Measurements from ENCODE around the gene LCNL1.
A peak's percentile ranks its signal among the peaks of the same experiment; 100 is the strongest.
"Not testable (repeated sequence)": the region's sequence is repeated elsewhere in the genome, so short reads cannot be mapped to it uniquely, and the experiment has no call there.

LCNL1 gene

GRCh38 chr9:136994180-136994887, 11.5 kb downstream of the LCNL1 start:
- no peak for DNase-seq (ENCODE audit: low read depth)

DNA sequence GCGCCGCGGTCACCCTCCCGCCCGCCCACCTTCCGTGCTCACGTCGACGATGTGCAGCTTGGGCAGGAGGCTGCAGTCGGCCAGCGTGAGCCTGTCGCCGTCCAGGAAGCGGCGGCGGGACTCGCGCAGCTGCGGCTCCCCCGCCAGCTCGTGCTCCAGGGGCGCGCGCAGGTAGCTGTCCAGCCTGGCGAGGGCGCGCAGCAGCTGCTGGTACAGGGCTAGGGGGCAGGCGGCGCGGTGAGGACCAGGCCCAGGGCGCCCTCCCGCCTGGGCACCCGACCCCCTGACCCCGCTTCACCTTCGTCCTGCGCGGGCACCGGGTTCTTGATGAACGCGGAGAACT, 12.1 kb downstream of the LCNL1 start:
- no peak for DNase-seq (ENCODE audit: low read depth)

GRCh38 chr9:136995362-136995761, 12.6 kb downstream of the LCNL1 start:
- DNase-seq (ENCODE audit: low read depth) = no peak

DNA sequence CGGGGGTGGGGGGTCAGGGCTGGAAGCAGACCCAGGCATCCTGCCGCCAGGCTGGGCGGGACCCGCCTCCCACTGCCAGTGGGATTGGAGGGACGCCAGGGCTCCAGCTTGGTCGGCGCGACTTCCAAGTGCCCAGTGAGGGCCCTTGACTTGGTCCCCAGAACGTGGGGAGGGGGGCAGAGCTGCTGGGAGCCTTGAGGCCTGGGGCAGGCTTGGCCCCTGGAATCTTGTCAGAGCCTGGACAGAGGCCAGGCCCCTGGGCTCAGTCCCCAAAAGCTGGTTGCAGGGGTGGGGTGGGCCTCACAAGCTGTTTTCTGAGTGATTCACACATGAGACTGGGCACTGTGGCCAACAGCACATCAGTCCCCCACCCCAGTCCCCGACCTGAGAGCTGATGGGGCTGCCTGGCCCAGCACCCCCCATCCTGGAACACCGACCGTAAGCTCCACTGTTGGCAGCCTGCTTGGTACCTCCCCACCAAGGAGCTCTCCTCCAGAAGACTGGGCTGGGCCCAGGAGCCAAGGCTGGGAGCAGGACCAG, 13.0 kb downstream of the LCNL1 start:
- no peak for DNase-seq (ENCODE audit: low read depth)

- peak; percentile 48 for DNase-seq (ENCODE audit: low read depth)
Observed at GRCh38 chr9:136996361-136997292, 13.8 kb downstream of the LCNL1 start, which contains the start of gene CLIC3. TSS of gene CLIC3 (minus strand) at chr9:136996568. CDS start at chr9:136996543, 25 bp downstream.

- no peak for DNase-seq (ENCODE audit: low read depth)
Observed at GRCh38 chr9:136997371-136997770, 14.6 kb downstream of the LCNL1 start.

DNA sequence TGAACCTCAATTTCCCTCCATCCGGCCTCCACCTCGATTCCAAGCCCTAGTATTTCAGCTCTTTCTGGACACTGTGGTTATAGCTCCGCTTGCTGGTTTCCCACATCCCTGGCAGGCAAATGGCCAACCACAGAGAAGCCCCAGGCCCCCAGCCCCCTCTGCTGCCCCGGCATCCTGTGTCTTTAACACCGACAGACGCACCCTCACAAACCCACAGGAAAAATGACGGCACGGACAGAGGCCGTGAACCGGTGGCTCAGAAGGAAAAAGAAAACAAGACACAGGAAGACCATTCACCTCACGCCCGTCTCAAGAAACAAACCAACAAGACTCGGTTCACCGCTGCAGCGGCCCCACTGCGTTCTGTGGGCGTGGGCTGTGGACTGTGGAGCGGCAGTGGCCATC, 15.0 kb downstream of the LCNL1 start:
- no peak for DNase-seq (ENCODE audit: low read depth)

DNA sequence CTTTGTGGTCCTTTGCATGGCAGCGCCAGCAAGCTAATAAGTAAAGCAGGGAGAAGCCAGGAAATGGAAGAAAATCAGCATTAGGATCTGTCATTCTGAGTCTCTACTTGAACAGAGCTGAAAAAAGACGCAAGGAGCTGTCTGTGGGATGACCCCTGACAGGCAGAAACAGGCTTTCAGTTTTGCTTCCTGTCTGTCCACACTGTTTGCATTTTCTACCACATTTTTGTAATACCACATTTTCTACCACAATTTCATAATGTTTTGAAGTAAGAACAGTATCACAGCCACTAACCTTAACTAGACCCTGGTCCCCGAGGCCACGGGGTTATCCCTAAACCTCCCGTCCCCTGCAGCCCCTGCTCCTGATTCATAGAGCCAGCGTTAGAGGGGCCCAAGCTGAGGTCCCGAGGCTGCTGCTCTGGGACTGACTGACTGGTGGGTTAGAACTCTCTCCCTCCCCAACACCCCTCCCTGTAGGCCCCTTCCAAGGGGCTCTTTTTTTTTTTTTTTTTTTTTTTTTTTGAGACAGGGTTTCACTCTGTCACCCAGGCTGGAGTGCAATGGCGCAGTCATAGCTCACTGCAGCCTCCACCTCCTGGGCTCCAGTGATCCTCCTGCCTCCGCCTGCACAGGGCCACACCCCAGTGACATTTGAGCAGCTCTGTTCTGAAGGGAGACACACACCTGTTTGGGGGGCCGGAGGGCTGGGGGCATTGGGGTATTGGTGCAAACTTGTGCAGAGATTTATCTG, 17.6 kb downstream of the LCNL1 start:
- no peak for DNase-seq (ENCODE audit: low read depth)

GRCh38 chr9:137001857-137002645, 19.3 kb downstream of the LCNL1 start:
- no peak for DNase-seq (ENCODE audit: low read depth)

GRCh38 chr9:137002646-137003041, 19.9 kb downstream of the LCNL1 start:
- DNase-seq (ENCODE audit: low read depth) = no peak

DNA sequence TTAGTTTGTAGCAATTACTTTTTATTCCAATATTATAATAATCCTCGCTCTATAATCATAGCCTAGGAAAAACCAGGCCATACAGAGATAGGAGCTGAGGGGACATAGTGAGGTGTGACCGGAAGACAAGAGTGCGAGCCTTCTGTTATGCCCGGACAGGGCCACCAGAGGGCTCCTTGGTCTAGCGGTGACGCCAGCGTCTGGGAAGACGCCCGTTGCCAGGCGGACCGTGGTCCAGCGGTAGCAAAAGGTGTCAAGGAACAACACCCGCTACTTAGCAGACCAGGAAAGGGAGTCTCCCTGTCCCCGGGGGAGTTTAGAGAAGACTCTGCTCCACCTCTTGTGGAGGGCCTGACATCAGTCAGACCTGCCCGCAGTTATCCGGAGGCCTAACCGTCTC, 21.5 kb downstream of the LCNL1 start:
- DNase-seq (ENCODE audit: low read depth) = not testable (repeated sequence)

GRCh38 chr9:137006116-137007003, 23.6 kb downstream of the LCNL1 start:
- no peak for DNase-seq (ENCODE audit: low read depth)

DNA sequence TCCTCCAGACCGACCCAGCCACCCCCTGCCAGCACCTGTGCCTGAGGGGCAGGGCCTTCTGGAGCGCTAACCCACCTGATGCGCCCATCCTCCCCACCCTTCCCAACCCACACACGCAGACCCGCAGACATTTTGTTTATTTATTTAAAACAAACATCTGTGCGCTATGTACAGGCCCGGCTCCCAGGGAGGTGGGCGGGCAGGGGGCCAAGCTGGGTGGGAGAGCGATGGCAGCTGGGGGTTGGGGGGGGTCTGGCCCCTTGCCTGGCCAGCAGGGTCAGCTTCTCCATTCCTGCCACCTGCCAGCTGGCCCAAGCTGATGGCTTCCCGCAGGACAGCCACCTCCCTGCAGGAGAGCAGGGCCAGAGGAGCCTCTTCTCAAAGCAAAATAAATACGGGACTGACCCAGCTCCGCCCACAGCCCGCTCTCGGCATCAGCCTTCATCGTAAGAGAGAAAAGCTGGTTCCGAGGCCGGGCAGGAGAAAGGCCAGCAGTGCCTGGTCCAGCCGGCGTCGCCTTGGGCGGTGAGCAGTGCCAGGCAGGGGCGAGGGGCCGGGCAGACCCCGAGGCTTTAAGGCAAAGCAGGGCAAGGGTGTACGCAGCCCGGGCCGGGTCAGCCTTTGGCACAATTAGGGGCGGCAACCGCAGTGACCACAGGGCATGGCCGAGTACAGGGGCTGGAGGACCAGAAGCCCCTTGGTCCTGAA, 24.5 kb downstream of the LCNL1 start:
- no peak for DNase-seq (ENCODE audit: low read depth)

DNA sequence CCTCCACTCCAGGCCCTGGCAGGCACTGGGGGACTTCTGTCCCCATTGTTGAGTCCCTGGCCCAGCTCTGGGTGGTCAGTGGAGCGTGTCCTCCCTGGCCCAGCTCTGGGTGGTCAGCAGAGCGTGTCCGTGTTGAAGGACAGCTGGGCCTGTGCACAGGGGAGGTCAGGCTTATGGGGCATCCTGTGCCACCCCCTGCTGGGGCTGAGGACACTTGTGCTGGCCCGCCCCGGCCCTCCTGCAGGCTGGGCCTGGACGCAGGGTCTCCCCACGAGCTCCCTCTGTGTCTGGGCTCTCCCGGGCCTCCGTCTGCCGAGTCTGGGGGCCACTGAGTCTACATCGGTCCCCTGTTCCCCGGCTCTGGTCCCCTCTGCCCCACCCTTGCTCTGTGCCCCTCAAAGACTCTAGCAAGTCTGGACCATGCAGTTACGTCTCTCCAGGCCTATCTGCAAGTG, 25.1 kb downstream of the LCNL1 start:
- no peak for DNase-seq (ENCODE audit: low read depth)

DNA sequence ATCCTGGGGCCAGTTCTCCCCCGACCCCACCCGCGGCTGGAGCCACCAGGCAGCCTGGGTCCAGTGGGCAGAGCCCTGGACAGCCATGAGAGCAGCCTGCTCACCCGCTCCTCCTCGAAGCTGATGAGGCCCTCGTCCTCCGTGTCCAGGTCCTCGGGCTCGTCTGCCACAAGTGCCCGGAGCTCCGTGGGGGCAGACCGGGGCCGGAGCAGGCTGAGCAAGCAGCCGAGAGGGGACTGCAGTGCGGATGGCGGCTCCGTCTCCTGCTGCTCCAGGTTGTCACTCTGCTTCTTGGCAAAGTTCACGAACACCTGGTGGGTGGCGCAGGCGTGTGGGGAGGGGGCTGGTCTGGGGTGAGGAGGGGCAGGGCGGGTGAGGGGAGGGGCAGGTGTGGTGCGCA, 25.5 kb downstream of the LCNL1 start:
- DNase-seq (ENCODE audit: low read depth) = no peak

GRCh38 chr9:137009217-137009616, 26.4 kb downstream of the LCNL1 start:
- no peak for DNase-seq (ENCODE audit: low read depth)

GRCh38 chr9:137009938-137010732, 27.3 kb downstream of the LCNL1 start:
- no peak for DNase-seq (ENCODE audit: low read depth)

DNA sequence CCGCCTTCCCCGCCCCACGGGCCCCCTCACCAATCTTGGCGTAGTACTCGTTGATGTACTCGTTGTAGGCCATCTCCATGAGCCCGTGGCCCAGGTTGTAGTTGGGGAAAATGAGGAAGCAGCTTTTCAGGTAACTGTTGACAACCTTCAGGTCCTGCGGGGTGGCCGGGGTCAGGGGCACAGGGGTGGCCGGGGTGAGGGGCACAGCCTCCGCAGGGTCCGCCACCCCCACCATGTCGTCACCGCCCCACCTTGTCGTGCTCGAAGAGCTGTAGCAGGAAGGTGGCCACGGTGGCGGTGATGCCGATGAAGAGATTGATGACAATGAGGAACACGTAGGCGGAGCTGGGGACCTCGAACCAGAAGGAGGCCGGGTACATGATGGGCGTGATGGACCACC, 28.4 kb downstream of the LCNL1 start:
- DNase-seq (ENCODE audit: low read depth) = no peak

Data from stimulated activated CD8-positive, alpha-beta memory T cell treated with anti-CD3 and anti-CD28 coated beads, Interleukin-12 subunit alpha, Interleukin-12 subunit beta, amount 100 ng/mL, for 4 hours (primary cell).